ENCODE measurements around the gene DUS3L. TPM values are rescaled to one million over a fixed set of nuclear protein-coding genes. Genes with fewer than 3 reads are reported as not detected.

Gene DUS3L
- total RNA-seq, 1 donor from 2014 or later = 42.6 TPM

DNA sequence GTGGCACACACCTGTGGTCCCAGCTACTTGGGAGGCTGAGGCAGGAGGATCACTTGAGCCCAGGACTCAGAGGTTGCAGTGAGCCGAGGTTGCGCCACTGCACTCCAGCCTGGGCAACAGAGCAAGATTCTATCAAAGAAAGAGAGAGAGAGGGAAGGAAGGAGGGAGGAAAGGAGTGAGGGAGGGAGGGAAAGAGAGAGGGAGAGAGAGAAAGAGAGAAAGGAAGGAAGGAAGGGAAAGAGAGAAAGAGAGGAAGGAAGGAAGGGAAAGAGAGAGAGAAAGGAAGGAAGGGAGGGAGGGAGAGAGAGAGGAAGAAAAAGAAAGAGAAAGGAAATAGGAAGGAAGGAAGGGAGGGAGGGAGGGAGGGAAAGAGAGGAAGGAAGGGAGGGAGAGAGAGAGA, 26.3 kb upstream of the DUS3L start:
- TF ChIP-seq, protein P1, sequence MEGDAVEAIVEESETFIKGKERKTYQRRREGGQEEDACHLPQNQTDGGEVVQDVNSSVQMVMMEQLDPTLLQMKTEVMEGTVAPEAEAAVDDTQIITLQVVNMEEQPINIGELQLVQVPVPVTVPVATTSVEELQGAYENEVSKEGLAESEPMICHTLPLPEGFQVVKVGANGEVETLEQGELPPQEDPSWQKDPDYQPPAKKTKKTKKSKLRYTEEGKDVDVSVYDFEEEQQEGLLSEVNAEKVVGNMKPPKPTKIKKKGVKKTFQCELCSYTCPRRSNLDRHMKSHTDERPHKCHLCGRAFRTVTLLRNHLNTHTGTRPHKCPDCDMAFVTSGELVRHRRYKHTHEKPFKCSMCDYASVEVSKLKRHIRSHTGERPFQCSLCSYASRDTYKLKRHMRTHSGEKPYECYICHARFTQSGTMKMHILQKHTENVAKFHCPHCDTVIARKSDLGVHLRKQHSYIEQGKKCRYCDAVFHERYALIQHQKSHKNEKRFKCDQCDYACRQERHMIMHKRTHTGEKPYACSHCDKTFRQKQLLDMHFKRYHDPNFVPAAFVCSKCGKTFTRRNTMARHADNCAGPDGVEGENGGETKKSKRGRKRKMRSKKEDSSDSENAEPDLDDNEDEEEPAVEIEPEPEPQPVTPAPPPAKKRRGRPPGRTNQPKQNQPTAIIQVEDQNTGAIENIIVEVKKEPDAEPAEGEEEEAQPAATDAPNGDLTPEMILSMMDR (IDR thresholded peaks at IDR 0.05; ENCODE audit: unreplicated experiment) = no peak
- DNase-seq (ENCODE audit: low spot score, unreplicated experiment) = no peak
- H3K36me3 Mint-ChIP-seq (ENCODE audit: insufficient read depth) = no peaks in the 10 kb centered on the region
- H3K9me3 Mint-ChIP-seq (ENCODE audit: low read depth) = no peaks in the 10 kb centered on the region
- peaks cover 26% of the 10 kb centered on the region for H3K27me3 Mint-ChIP-seq
- H3K27ac Mint-ChIP-seq = no peak overlapping the region
- H3K4me3 Mint-ChIP-seq (ENCODE audit: low read depth) = no peak overlapping the region
- no peaks in the 10 kb centered on the region for H3K4me1 Mint-ChIP-seq (ENCODE audit: low read depth)

DNA sequence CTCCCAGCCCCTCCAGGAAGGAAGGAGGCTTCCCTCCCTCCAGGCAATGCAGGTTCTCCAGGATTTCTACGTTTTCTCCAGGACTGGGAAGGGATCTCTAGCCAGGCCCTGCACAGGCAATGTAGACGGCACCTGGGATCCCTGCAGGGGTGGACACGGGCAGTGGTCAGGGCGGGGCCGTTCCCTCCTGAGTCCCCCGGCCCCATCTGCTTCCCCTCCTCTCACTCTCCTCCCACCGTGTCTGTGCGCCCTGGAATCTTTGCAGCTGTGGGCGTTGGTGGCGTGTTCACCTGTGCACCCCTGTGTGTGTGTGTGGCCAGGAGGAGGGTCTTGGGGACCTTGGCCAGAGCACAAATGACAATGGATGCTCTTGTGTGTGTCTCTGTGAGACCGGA, 23.9 kb upstream of the DUS3L start:
- Mint-ChIP-seq H3K27me3 (peaks cover 23% of the 10 kb centered on the region), H3K27ac (no peak overlapping the region), H3K4me1 (ENCODE audit: low read depth) (no peaks in the 10 kb centered on the region), H3K9me3 (ENCODE audit: low read depth) (no peaks in the 10 kb centered on the region), H3K4me3 (ENCODE audit: low read depth) (no peak overlapping the region), H3K36me3 (ENCODE audit: insufficient read depth) (no peaks in the 10 kb centered on the region)
- TF ChIP-seq, protein P1 (IDR thresholded peaks at IDR 0.05; ENCODE audit: unreplicated experiment) = no peak
- no peak for DNase-seq (ENCODE audit: low spot score, unreplicated experiment)

DNA sequence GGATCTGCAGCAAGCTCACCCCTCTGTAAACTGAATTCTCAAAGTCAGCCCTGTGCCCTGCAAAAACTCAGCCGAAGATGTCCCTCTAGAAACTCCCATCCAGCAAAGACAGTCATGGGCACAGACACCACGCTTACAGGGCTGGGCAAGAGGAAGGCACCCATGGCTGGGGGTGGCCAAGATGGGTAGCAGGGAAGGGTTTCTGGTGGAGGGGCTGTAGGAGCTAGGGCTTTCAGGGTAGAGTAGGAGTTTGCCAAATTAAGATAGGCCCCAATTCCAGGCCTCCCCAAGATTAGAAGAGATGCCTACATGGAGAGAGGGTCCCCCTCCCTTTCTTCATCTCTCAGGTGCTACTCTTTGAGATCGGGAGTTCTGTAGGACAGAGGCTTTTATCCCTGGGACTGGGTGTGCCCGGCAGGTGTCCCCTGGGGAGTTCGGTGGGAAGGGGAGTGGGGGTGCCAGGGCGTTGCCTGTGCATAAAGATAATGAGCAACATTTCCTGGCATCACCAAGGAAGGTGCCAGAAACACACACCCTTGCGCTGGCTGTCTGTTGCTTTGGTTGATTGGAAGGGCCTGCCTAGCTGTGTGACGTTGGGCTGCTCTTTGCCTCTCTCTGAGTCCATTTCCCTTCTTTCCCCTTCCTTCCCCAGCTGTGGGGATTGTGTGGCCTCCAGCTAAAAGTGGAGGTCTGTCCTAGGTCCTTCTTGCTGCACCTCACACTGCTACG, 23.3 kb upstream of the DUS3L start:
- TF ChIP-seq, protein P1 (IDR thresholded peaks at IDR 0.05; ENCODE audit: unreplicated experiment) = no peak
- Mint-ChIP-seq H3K27me3 (peaks cover 23% of the 10 kb centered on the region), H3K36me3 (ENCODE audit: insufficient read depth) (no peaks in the 10 kb centered on the region)

DNA sequence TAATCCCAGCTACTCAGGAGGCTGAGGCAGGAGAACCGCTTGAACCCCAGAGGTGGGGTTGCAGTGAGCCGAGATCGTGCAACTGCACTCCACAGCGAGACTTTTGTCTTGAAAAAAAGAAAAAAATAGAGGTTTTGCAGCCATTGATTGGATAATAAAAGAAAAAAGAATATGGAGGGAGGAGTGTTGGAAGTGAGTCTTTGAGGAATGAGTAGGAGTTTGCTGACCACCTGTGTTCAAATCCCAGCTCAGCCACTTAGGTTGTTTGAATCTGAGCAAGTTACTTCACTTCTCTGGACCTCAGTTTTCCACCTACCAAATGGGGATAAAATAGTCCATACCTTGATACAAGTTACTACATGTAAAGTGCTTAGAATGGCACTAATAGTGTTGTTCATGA, 20.2 kb upstream of the DUS3L start:
- DNase-seq (ENCODE audit: low spot score, unreplicated experiment) = no peak
- TF ChIP-seq, protein P1 (IDR thresholded peaks at IDR 0.05; ENCODE audit: unreplicated experiment) = no peak
- Mint-ChIP-seq H3K27me3 (peaks cover 16% of the 10 kb centered on the region), H3K36me3 (ENCODE audit: insufficient read depth) (no peaks in the 10 kb centered on the region), H3K9me3 (ENCODE audit: low read depth) (no peaks in the 10 kb centered on the region), H3K27ac (no peak overlapping the region), H3K4me1 (ENCODE audit: low read depth) (no peaks in the 10 kb centered on the region), H3K4me3 (ENCODE audit: low read depth) (no peak overlapping the region)

More for the DNA sequence above, 23.3 kb upstream of the DUS3L start:
- no peak overlapping the region for H3K4me3 Mint-ChIP-seq (ENCODE audit: low read depth)
- H3K9me3 Mint-ChIP-seq (ENCODE audit: low read depth) = no peaks in the 10 kb centered on the region
- no peak overlapping the region for H3K27ac Mint-ChIP-seq
- no peak for DNase-seq (ENCODE audit: low spot score, unreplicated experiment)
- no peaks in the 10 kb centered on the region for H3K4me1 Mint-ChIP-seq (ENCODE audit: low read depth)

DNA sequence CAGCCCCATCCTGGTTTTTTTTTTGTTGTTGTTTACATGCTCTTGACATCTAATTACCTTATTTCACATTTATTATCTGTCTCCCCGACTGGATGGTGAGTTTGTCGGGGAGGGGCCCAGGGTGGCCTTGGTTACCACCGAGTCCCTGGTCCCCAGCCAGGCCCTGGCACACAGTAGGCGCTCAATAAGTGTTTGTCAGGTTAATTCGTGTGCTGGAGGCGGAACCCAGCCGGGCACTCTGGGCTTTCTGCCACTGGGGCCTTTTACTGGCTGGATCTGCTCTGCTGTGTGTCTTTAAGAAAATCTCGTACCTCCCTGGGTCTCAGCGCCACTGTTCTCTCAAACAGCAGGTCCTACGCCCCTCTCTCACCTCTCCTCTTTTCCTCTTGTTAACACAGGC, 18.5 kb upstream of the DUS3L start:
- H3K4me3 Mint-ChIP-seq (ENCODE audit: low read depth) = no peak overlapping the region
- no peak overlapping the region for H3K27ac Mint-ChIP-seq
- H3K9me3 Mint-ChIP-seq (ENCODE audit: low read depth) = no peaks in the 10 kb centered on the region
- TF ChIP-seq, protein P1 (IDR thresholded peaks at IDR 0.05; ENCODE audit: unreplicated experiment) = no peak
- H3K27me3 Mint-ChIP-seq = peaks cover 13% of the 10 kb centered on the region
- no peak for DNase-seq (ENCODE audit: low spot score, unreplicated experiment)
- no peaks in the 10 kb centered on the region for H3K36me3 Mint-ChIP-seq (ENCODE audit: insufficient read depth)
- H3K4me1 Mint-ChIP-seq (ENCODE audit: low read depth) = no peaks in the 10 kb centered on the region

Measured in progenitor cell of endocrine pancreas (in vitro differentiated cells).